Endothelial cell of umbilical vein (primary cell): ENCODE measurements around the gene PDXDC1. TPM values are rescaled to one million over a fixed set of nuclear protein-coding genes. Genes with fewer than 3 reads are reported as not detected.
"Not testable (repeated sequence)": the region's sequence is repeated elsewhere in the genome, so short reads cannot be mapped to it uniquely, and the experiment has no call there.

ENCODE experiments used
- Bru-seq: library from RNA; stranded (reverse); fragments of 400-500 nt; gene quantifications from one replicate; lab custom pipeline; 2021; lab: Mats Ljungman, UMichigan
- BruChase-seq, 2 experiments: library from RNA; stranded (reverse); fragments of 400-500 nt; gene quantifications; one replicate each; lab custom pipeline; 2021; lab: Mats Ljungman, UMichigan
- BruUV-seq: library from RNA; stranded (reverse); fragments of 400-500 nt; replicated peaks from 2 replicates; lab custom pipeline; 2021; lab: Mats Ljungman, UMichigan
- CTCF ChIA-PET: fragments of 300-600, 350-600 bp; sonication (Branson Sonifier 250); formaldehyde crosslinking; loops from one replicate; lab custom pipeline; 2021; ENCODE audit warnings: antibody characterized with exemption, inconsistent platforms; lab: Charles Lee
- POLR2A ChIA-PET: fragments of 300-600, 350-600 bp; sonication (Branson Sonifier 250); formaldehyde crosslinking; loops from one replicate; lab custom pipeline; 2021; ENCODE audit warnings: antibody characterized with exemption, inconsistent platforms; lab: Charles Lee
- DNase-seq: peaks from one replicate; pipeline ENCODE4 v3.0.0-alpha.2; 2011; ENCODE audit warnings: low read depth, low spot score
- FAIRE-seq: peaks from 2 replicates; lab custom pipeline; 2011; peaks lifted over from hg19 to GRCh38; lab: Jason Lieb, UNC
- H2AFZ ChIP-seq: 2 replicates; pipeline ENCODE4 v1.6.0; 2012; ENCODE audit warnings: low read depth, low read length, control low read depth, inconsistent platforms
- H3K27ac ChIP-seq: 2 replicates; pipeline ENCODE4 v1.5.1; 2011; ENCODE audit warnings: low read depth, mild to moderate bottlenecking, control low read depth, low read length, moderate library complexity; ENCODE audit not compliant: insufficient read depth
- H3K27me3 ChIP-seq, 2 experiments: 2 replicates each; pipeline versions ENCODE4 v1.6.0 to v1.6.1; 2011; ENCODE audit warnings: low read length in 2 of 2, mixed read lengths in 1 of 2; ENCODE audit not compliant: control insufficient read depth in 2 of 2, insufficient read depth in 2 of 2
- H3K36me3 ChIP-seq, 2 experiments: 2 replicates in 1 of 2; 3 replicates in 1 of 2; pipeline ENCODE4 v1.5.1; 2011; ENCODE audit warnings: low read length in 2 of 2, mild to moderate bottlenecking in 1 of 2, moderate library complexity in 1 of 2; ENCODE audit not compliant: control insufficient read depth in 2 of 2, insufficient read depth in 2 of 2; ENCODE audit errors: extremely low read depth in 1 of 2
- H3K4me1 ChIP-seq: 3 replicates; pipeline ENCODE4 v1.5.1; 2011; ENCODE audit warnings: mild to moderate bottlenecking, low read length; ENCODE audit not compliant: control insufficient read depth, insufficient read depth; ENCODE audit errors: extremely low read depth
- H3K4me2 ChIP-seq: 2 replicates; pipeline ENCODE4 v1.6.1; 2011; ENCODE audit warnings: low read length, control low read depth, mixed read lengths; ENCODE audit not compliant: insufficient read depth
- H3K4me3 ChIP-seq, 3 experiments: fragments of 200-600 bp in 1 of 3; sonication (generic), shearing (Covaris generic) in 1 of 3; replicated peaks in 1 of 3; 2 replicates each; pipeline ENCODE4 v1.5.1; 2011 to 2016; ENCODE audit warnings: control low read depth in 3 of 3, low read length in 3 of 3, mild to moderate bottlenecking in 2 of 3, inconsistent platforms in 1 of 3, low read depth in 1 of 3, moderate library complexity in 1 of 3; ENCODE audit not compliant: insufficient read depth in 1 of 3
- H3K79me2 ChIP-seq: 2 replicates; pipeline ENCODE4 v1.6.0; 2012; ENCODE audit warnings: low read length, inconsistent platforms; ENCODE audit not compliant: control insufficient read depth, insufficient read depth
- H3K9ac ChIP-seq: replicated peaks from 2 replicates; pipeline ENCODE3; 2011; ENCODE audit warnings: low read length, control low read depth; ENCODE audit not compliant: insufficient read depth; ENCODE audit errors: extremely low read depth
- H3K9me1 ChIP-seq: replicated peaks from 3 replicates; pipeline ENCODE4 v1.6.0; 2011; ENCODE audit warnings: mild to moderate bottlenecking, low read length; ENCODE audit not compliant: control insufficient read depth, insufficient read depth; ENCODE audit errors: extremely low read depth
- H3K9me3 ChIP-seq: replicated peaks from 2 replicates; pipeline ENCODE4 v1.5.1; 2012; ENCODE audit warnings: low read length, inconsistent platforms; ENCODE audit not compliant: control insufficient read depth, insufficient read depth
- H4K20me1 ChIP-seq: replicated peaks from 2 replicates; pipeline ENCODE3; 2011; ENCODE audit warnings: mild to moderate bottlenecking, low read length; ENCODE audit not compliant: control insufficient read depth, insufficient read depth; ENCODE audit errors: extremely low read depth
- CTCF ChIP-seq, 2 donors: IDR thresholded peaks; 1 replicate in 1 of 2; 2 replicates in 1 of 2; pipeline ENCODE4 v1.5.1; 2011; ENCODE audit warnings: low read length in 2 of 2, mild to moderate bottlenecking in 2 of 2, moderate library complexity in 2 of 2, control low read depth in 1 of 2, inconsistent platforms in 1 of 2, low read depth in 1 of 2; ENCODE audit not compliant: insufficient read depth in 1 of 2; ENCODE audit errors: extremely low read depth in 1 of 2
- POLR2A ChIP-seq: IDR thresholded peaks from 2 replicates; pipeline ENCODE4 v1.6.1; 2012; ENCODE audit warnings: low read depth, mild to moderate bottlenecking, control low read depth, low read length
- dilution Hi-C: fragments of 300-500 bp; cut with MboI; formaldehyde crosslinking; loops from one replicate; pipeline ENCODE4 v1.15.0; 2019; ENCODE audit warnings: low sequenced_read_pairs; ENCODE audit not compliant: extremely low pct_ligation_motif_present
- intact Hi-C: fragments of 100-400 bp; cut with micrococcal nuclease; formaldehyde crosslinking; loops from one replicate; pipeline ENCODE4 v1.10.0; 2022
- long read RNA-seq: library from polyadenylated mRNA; stranded (forward); transcript quantifications from one replicate; pipeline ENCODE4 v2.0.0, GENCODE V29; 2021
- polyA minus RNA-seq, 3 experiments: library from RNA; depleted of rRNA, polyadenylated mRNA; stranded (reverse); fragments of >200 nt; gene quantifications; 1 replicate in 1 of 3; 2 replicates in 2 of 3; pipeline ENCODE4 v1.2.3, GENCODE V29; 2011
- polyA plus RNA-seq, 4 experiments: library from polyadenylated mRNA; depleted of rRNA in 3 of 4; stranded (reverse) in 3 of 4; unstranded in 1 of 4; fragments of >200 nt; gene quantifications; 2 replicates each; pipeline versions ENCODE4 v1.2.1 to v1.2.3, GENCODE V29; 2011 to 2012; ENCODE audit warnings: missing spikeins in 1 of 4
- total RNA-seq: library from RNA; stranded (reverse); gene quantifications from 2 replicates; pipeline ENCODE4 v1.2.3, GENCODE V29; 2021

The PDXDC1 gene
- total RNA-seq (59.3 and 78.9 TPM in 2 replicates), polyA plus RNA-seq (38.9 and 44.6 TPM in 2 replicates), polyA minus RNA-seq (143 and 164 TPM in 2 replicates), Bru-seq, nascent RNA (percentile 69 among the genes with signal in this experiment), BruChase-seq, experiment 1, labeled RNA remaining after a 6-hour chase (percentile 66 among the genes with signal in this experiment), BruChase-seq, experiment 2, labeled RNA remaining after a 2-hour chase (percentile 59 among the genes with signal in this experiment)
- 39.3 and 42.6 TPM in 2 replicates for polyA plus RNA-seq (2011; cell fraction: cytosol; rRNA removed)
- polyA plus RNA-seq (2011; cell fraction: nucleus; rRNA removed): 140 and 141 TPM in 2 replicates
- polyA plus RNA-seq (2012): 64.8 and 81.8 TPM in 2 replicates
- polyA minus RNA-seq (2011; cell fraction: cytosol; rRNA and poly(A)+ RNA removed): 45.5 TPM
- 68.1 and 97.0 TPM in 2 replicates for polyA minus RNA-seq (2011; cell fraction: nucleus; rRNA and poly(A)+ RNA removed)
- long read RNA-seq, full-length matches to known transcripts: 61 of 189 reads
- long read RNA-seq, partial matches to known transcripts: 7 of 189 reads
- long read RNA-seq, other reads (novel, unspliced or antisense): 121 of 189 reads

GRCh38 chr16:14974656-14975417 is at the start of gene PDXDC1:
Gene PDXDC1, plus strand, starts transcription at chr16:14975026. Its CDS starts 174 bp downstream, at chr16:14975200.
- FAIRE-seq (peak; percentile 78), DNase-seq (peak; percentile 87)
- Histone ChIP-seq H3K4me3 (peak within 1 kb of the TSS; percentile 76 to 94 (median 93)), H3K27ac (peak within 1 kb of the TSS; percentile 61), H3K79me2 (peaks cover 22% of the 10 kb centered on the region), H2AFZ (peak within 1 kb of the TSS; percentile 95), H3K9ac (peak within 1 kb of the TSS; percentile 81), H3K4me2 (peak within 1 kb of the TSS; percentile 78)
- CTCF ChIA-PET: interaction anchor here (1.0 kb wide), 1 partner anchor 60 kb away, joined by 3 read pairs; no protein-coding TSS in a partner anchor
- H4K20me1 ChIP-seq, POLR2A ChIA-PET, BruUV-seq, H3K36me3 ChIP-seq, H3K4me1 ChIP-seq, dilution Hi-C loops, H3K9me3 ChIP-seq, H3K9me1 ChIP-seq, H3K27me3 ChIP-seq: not testable (repeated sequence)
- TF ChIP-seq CTCF (IDR thresholded peaks at IDR 0.05; ENCODE audit: extremely low read depth in 1 of 2, insufficient read depth in 1 of 2, low read depth in 1 of 2, low read length in 2 of 2): peak in 1 of 2 donors; percentile 9
- peak; percentile 52 for TF ChIP-seq POLR2A
- intact Hi-C loops: loop anchor here (5.0 to 10.0 kb wide), 2 partner anchors 37 to 80 kb away; partner anchors contain the start of gene NTAN1

GRCh38 chr16:14928064-14928714 is 46.6 kb upstream of the PDXDC1 start:
- FAIRE-seq, BruUV-seq, H3K4me1 ChIP-seq, H3K4me3 ChIP-seq, H3K9me3 ChIP-seq, H3K9ac ChIP-seq, H3K79me2 ChIP-seq, H3K9me1 ChIP-seq, dilution Hi-C loops, intact Hi-C loops, H4K20me1 ChIP-seq, H3K27me3 ChIP-seq, POLR2A ChIA-PET, H3K4me2 ChIP-seq, H3K27ac ChIP-seq, CTCF ChIA-PET, H2AFZ ChIP-seq, H3K36me3 ChIP-seq: not testable (repeated sequence)
- DNase-seq: peak; percentile 11

- intact Hi-C loops, H3K4me2 ChIP-seq, BruUV-seq, H3K79me2 ChIP-seq, H4K20me1 ChIP-seq, FAIRE-seq, H3K36me3 ChIP-seq, H3K27ac ChIP-seq, H3K4me1 ChIP-seq, H3K9me1 ChIP-seq, H3K27me3 ChIP-seq, H3K9ac ChIP-seq, H3K9me3 ChIP-seq, DNase-seq, CTCF ChIA-PET, POLR2A ChIA-PET, dilution Hi-C loops, H3K4me3 ChIP-seq, H2AFZ ChIP-seq: not testable (repeated sequence)
Measured at GRCh38 chr16:14929176-14929575, 45.6 kb upstream of the PDXDC1 start.
